Activated CD4-positive, alpha-beta T cell treated with anti-CD3 and anti-CD28 coated beads, Interleukin-2, amount 50 U/mL, for 1 hour (primary cell): ENCODE results near the gene OCA2.
"Not testable (repeated sequence)": the region's sequence is repeated elsewhere in the genome, so short reads cannot be mapped to it uniquely, and the experiment has no call there.

ENCODE experiments used
- DNase-seq: peaks from one replicate; pipeline ENCODE4 v3.0.0-alpha.2; 2020

The OCA2 gene

DNA sequence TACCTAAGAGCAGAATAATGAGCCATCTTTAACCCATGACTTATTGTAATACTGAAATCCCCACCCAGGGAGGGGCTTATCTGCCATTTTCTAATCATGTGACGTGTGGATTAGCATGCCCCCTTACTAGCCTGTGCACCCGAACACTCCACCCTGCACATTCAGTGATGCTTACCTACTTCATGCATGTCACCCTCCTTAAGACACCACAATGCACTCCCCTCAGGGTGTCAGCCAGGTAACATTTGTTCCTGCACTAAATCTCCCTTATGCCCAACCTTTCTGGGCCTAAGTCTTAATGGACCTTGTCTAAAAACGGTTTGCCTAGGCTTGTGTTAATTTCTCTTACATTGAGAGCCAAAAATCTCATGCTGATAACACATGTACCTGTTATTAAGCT is 336.6 kb downstream of the OCA2 start:
- DNase-seq: no peak

DNA sequence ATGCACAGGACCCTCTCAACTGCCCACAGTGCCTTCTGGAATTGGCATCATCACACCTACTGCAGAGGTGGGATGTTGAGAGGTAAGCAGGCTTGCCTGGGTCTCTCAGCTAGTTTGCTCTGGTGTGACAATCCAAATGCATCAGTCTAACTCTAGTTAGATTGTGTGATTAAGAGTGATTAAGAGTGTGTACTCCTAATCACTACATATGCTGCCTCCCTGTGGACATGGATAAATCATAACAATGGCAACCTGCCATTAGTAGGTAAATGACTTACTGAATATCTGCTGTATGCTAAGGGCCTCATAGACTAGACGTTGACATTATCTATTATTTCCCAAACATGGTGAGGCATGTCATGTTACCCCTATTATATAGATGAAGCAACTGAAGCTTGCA is 342.1 kb downstream of the OCA2 start:
- DNase-seq: no peak

DNA sequence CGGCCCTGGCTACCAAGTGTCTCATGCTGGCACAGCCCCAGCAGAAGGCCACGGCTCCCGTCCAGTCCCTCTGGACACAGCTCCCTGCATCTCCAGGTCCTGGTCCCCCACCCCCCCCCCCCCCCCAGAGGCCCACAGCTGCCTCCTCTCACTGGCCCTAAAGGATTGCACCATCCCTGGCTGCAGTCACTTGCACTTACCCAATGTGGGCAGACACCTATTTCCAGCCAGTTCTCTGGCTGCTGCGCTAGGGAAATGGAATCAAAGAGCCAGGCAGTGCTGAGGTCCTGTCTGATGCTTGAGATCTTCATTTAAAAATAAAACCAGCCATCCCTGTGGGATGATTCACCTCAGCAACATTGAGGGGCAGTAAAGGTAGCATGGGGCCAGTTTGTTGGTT is 346.4 kb downstream of the OCA2 start:
- no peak for DNase-seq

DNA sequence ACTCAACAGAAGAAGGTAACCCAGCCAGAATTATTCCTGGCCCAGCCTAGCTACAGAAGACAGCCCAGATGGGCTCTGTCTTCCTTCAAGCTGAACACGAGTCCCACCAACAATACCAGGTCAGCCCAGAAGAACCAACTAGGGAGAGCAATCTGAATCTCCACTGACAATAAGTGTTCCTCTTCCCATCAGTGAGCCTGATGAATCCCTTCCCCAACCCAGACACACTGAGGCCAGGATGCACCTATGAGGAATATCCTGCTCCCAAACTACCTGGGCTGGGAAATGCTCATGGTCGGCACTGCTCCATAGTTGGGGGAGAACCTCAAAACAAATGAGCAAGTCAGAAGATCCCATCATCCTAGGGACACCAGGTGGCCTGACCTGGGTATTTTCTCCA is 351.1 kb downstream of the OCA2 start:
- no peak for DNase-seq

DNA sequence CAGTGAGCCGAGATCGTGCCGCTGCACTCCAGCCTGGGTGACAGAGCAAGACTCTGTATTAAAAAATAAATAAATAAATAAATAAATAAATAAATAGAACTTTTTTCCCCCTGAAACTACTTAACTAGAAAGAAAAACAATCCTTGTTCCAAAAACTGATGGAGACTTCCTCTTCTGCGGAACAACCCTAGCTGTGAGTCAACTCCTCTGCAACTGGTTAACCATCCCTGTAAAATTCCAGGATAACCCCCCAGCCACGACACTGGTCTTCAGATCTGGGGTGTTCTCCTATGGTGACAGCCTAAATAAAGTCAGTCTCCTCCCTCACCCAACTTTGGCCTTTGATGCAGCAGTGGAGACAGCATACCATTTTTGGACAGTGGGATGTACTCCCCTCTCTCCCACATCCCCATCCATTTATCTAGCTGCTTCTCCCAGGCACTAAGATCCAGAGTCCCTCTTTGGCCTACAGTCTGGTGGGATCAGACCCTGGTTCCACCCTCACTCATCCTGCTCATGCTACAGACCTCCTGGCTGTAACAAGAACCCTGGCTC is 352.6 kb downstream of the OCA2 start:
- no peak for DNase-seq

DNA sequence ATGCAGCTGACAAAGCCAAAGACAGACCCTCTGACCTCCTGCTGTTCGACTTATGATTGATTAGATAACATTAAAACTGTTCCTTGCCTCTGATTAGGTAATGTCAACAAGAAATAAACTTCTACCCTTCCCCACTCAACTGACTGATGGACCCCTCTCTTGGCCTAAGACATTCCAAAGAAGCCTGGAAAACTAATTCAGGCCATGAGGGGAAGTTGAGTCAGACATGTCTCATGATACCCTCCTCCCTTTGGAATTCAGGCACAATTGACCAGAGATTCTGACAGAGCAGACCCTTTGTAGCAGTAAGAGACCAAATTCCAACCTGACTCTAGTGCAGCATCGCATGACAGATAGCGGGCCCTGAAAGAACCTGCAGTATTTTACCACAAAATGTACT is 354.5 kb downstream of the OCA2 start:
- no peak for DNase-seq

DNA sequence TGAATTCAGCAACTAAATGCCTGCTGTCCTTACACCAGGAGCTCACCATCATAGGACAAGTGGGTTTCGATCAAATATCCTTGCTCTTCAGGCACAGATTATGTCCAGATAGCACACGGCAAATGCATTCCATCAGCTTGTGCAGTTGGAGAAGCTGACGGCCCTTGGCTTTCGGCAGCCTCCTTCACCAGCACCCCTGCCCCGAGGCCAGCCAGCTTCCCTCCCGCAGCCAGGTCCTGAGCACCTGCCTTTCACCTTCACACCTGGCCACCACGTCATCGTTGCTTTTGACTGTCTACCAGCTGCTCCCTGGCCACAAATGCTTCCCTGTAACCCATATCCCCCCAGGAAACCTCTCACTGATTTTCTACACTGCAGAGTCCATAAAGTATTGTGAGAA is 355.5 kb downstream of the OCA2 start:
- DNase-seq: no peak

DNA sequence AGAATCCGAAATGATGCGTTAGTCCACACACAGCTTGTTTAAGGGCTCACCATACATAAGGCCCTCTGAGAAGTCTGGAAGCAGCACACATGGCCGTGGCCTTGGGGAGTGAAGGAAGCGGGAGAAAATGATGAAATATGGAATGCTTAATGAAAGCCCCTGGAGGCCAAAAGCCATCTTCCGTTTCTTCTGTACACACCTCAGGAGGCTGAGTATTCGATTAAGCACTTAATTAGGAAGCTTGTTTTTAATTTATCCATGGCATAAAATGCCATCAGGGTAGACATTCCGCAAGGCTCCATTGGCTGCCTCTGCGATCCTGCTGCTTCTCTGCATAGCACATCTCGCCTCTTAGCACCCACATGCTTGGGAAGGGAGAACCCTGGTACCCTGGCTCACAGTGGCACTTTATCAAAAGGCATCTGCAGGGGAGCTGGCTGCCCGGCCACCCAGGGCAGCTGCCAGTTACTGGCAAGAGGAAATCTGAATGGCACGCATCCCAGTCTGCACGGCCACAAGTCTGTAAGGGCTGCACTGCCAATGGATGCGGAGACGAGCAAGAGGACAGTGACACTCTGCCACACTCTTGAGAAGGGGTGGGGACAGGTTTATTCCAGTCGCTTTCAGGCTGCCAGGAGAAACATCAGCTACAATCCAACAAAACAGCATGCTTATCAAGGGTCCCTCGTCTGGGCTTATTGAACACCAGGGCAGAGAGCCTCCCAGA is 356.2 kb downstream of the OCA2 start:
- DNase-seq: no peak

DNA sequence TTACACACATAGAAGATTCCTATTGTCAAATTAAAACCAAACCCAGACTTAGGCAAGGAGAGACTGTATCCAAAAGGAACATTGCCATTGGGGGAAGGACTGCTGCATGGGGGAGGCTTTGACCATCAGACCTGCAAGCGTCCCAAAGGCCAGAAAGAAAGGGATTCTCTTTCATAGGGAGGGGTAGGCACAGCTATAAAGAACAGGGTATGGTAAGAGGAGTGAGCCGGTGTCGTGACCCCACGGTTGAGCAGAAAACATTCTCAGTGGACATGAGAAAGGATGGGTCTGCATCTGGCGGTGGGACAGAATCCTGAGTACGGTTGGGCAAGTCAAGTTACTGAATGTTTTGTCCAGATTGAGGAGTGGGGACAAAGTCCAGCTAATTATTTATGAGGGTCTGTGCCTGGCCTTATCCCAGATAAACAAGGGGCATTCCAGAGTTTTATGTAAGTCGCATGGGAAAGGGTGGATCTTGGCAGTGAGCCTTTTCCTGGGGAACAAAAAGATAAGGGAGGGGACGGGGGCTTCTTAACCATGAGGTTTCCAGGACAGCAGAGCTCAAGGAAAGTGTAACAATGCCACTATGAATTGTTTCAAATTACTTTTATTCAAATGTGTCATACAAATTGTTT is 357.8 kb downstream of the OCA2 start:
- DNase-seq: no peak

DNA sequence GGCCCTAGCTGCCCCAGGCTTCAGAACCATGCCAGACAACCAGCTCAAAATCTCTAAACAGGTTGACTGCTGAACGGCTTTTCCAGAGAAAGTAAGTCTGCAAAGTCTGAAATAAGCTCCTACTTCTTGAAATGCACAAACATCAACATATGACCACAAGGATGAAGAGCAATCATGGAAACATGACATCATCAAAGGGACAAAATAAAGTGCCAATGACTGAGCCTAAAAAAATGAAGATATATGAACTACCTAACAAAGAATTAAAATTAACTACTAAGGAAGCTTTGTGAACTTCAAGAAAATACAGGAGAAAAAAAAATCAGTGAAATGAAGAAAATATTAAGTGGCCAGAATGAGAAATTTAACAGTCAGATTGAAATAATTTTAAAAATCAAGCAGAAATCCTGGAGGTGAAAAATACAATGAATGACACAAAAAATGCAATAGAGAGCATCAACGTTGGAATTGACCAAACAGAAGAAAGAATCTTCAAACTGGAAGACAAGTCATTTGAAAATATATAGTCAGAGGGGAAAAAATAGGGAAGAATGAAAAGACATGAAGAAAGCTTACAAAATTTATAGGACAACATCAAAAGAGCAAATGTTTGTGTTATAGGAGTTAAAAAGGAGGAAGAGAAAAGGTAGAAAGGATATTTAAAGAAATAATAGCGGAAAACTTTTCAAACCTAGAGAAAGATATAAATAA is 364.2 kb downstream of the OCA2 start:
- no peak for DNase-seq

DNA sequence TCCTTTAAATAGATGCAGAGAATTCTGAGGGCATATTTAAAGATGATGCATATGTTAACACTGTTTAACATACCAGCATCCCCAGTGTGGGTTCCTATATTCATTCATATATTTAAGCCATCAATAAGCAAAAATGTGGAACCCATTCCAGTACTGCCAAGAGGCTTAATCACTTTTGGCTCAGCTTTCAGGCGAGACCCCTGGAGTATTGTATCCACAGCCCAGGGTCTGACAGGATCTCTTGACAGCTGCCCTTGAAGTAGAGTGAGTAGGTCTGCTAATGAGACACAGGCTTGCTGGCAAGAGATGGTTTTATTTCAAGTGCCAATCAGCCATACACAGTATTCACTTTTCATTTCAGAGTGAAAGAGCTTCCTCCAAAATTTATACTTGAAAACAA is 367.3 kb downstream of the OCA2 start:
- no peak for DNase-seq

DNA sequence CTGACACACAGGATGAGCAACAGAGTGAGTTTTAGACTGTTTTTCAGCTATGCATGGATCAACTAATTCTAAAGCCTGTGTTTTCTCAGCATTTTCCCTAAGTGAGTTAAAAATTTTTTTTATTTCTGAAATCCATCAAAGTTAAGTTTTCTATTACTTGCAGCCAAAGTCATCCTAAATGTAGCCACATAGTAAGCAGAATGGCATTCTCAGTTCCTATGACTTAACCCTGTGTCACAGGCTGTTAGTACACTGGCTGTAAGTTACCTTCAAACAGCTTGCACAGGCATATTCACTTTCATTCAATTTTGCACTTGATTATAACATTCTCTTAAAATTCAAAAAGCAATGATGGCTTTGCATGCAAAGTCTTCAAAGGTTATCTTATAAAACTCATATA is 368.2 kb downstream of the OCA2 start:
- no peak for DNase-seq

DNA sequence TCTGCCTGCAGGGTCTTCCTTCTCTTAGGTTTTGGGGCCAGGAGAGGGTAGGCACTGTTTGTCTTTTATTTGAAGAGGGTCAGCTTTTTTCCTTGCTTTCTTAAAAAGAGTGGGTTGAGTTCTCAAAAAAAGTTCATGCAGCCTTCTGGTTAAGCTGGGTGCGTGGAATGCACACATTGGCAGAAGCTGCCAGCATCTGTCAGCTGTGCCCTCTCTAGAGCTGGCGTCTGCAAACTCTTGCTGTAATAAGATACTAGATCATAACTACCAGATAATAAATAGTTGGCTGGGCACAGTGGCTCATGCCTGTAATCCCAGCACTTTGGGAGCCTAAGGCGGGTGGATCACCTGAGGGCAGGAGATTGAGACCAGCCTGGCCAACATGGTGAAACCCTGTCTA is 373.4 kb downstream of the OCA2 start:
- no peak for DNase-seq

DNA sequence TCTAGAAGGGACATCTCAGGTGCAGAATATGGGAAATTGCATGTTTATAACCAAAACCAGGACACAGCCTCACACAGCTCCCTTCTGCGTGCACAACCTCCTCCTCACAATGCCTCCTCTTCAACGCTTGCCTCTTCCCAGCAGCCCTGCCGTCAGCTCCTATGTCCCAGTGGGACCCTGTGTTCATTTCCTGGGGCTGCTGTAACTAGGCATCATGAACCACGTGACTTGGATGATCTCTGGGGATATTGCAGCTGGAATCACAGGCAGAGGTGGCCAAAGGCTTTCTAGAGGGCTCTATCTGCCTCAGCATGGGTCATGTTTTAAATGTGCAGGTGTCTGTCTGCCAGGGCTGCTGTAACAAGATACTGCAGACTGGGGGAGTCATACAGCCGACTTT is 375.3 kb downstream of the OCA2 start:
- no peak for DNase-seq

DNA sequence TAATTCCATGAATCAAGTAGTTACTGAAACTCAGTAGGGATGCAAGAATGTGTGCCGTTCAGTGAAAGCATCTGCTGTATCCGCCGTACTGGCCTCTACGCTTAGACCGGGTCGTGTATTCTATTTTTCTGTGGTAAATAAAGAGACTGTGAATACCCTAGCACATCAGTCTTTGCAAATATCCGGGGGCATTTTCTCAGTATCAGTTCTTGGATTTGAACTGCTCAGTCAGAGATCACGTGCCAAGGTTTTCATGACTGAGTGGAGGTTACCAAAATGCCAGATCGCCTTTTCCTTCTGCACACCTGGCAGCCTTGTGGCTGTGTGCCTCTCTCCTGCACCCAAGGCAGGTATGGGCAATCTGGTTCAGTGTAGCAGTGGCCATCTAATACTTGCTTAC is 377.0 kb downstream of the OCA2 start:
- no peak for DNase-seq

DNA sequence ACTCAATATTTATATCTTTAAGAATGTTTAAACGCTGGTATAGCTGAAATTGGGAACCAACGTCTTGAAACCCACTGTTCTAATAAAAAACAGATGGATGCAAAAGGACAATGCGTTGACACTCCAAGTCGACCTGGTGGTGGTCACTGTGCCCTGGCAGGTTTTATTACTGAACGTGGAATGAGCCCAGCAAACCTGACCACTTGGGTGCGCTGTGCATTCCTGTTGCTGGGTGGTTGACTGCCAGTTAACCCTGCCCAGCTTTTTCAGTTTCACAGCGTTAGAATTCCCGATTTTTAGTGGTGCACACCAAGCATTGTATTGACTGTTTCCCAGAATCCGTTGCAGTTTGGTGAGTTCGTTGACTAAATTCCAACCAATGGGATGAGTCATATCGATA is 384.4 kb downstream of the OCA2 start:
- DNase-seq: no peak

DNA sequence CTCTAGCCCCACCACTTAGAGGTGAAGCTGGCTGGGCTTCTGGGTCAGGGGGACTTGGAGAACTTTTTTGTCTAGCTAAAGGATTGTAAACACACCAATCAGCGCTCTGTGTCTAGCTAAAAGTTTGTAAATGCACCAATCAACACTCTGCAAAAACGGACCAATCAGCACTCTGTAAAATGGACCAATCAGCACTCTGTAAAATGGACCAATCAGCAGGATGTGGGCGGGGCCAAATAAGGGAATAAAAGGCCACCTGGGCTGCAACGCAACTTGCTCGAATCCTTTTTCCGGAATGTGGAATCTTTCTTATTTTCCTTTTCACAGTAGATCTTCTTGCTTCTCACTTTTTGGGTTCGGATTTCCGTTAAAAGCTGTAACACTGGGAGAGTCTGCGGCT is 385.3 kb downstream of the OCA2 start:
- DNase-seq: not testable (repeated sequence)

DNA sequence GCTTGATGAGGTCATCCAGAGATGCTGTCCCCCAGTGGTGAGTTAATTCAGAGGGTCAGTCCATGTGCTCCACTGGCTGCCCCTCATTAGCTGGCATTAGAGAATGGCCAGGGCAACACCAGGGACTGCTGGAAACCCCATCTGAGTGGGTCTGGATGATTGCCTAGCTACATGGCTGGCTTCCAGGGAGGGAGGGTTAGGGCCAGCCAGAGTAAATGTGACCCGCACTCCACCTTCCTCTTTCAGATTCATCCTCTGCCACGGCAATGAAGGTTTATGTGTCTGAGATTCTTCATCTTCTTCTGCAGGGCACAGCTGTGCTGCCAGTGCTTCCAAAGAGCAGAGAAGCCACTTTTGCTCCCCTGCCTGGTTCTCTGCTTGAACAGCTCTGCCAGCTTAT is 391.9 kb downstream of the OCA2 start:
- no peak for DNase-seq

DNA sequence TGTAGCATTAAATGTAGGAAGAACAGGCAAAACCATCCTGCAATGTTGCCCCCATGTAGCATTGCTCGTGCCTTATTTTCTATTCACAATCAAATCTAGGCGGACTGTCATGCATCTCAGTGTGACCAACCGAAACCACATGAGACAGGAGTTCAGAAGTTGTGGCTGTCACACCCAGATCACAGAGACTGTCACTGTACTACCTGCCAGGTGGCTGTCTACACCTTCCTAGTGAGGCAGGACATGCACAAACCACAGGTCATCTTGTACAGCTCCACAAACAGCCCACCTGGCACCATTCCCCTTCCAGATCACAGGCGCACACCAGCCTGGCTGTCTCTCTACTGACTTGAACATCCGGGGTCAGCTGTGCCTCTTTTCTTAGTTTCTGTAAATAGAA is 392.8 kb downstream of the OCA2 start:
- no peak for DNase-seq

DNA sequence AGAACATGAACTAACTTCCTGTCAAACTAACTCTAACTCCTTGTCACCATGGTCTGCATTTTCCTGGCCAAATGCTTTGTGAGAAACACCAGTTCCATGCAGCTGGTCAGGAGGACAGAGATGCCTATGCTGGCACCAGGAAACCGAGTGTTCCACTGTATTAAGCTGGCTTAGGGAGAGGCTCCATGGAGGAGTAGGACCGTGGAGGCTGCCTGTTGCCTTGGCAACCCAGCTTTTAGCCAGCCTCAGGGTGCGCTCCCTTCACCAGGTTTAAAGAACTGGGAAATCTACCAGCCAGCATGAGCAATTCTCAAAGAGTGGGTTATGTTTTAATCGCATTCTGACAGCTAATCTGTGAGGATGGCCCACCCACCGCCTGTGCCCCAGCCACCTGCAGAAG is 394.1 kb downstream of the OCA2 start:
- DNase-seq: no peak
